Astrocyte (in vitro differentiated cells and primary cell): ENCODE measurements around the gene CIPC. TPM values are rescaled to one million over a fixed set of nuclear protein-coding genes. Genes with fewer than 3 reads are reported as not detected.

Source experiments
- DNase-seq: peaks from one replicate; pipeline ENCODE4 v3.0.0-alpha.2; 2010; ENCODE audit warnings: low read depth
- FAIRE-seq: peaks from 2 replicates; lab custom pipeline; 2011; peaks lifted over from hg19 to GRCh38; lab: Jason Lieb, UNC
- H2AFZ ChIP-seq: 2 replicates; pipeline ENCODE4 v1.6.0; 2012; ENCODE audit warnings: low read depth, low read length, inconsistent platforms
- H3K27ac ChIP-seq: 2 replicates; pipeline ENCODE4 v1.5.1; 2011; ENCODE audit warnings: low read depth, low read length, inconsistent platforms
- H3K27me3 ChIP-seq: 2 replicates; pipeline ENCODE4 v1.6.0; 2011; ENCODE audit warnings: low read length, inconsistent platforms; ENCODE audit not compliant: insufficient read depth
- H3K36me3 ChIP-seq: 2 replicates; pipeline ENCODE4 v1.5.1; 2011; ENCODE audit warnings: low read length, inconsistent platforms; ENCODE audit not compliant: insufficient read depth
- H3K4me1 ChIP-seq: 2 replicates; pipeline ENCODE4 v1.5.1; 2011; ENCODE audit warnings: low read length, inconsistent platforms; ENCODE audit not compliant: insufficient read depth
- H3K4me2 ChIP-seq: 2 replicates; pipeline ENCODE4 v1.6.0; 2012; ENCODE audit warnings: low read length, inconsistent platforms
- H3K4me3 ChIP-seq: 2 replicates; pipeline ENCODE4 v1.5.1; 2011; ENCODE audit warnings: low read depth, mild to moderate bottlenecking, low read length, inconsistent platforms; ENCODE audit not compliant: insufficient read depth
- H3K79me2 ChIP-seq: 2 replicates; pipeline ENCODE4 v1.6.0; 2012; ENCODE audit warnings: mild to moderate bottlenecking, low read length, inconsistent platforms; ENCODE audit not compliant: insufficient read depth
- H3K9ac ChIP-seq: 2 replicates; pipeline ENCODE4 v1.6.0; 2012; ENCODE audit warnings: mild to moderate bottlenecking, low read length, inconsistent platforms
- H3K9me3 ChIP-seq: 2 replicates; pipeline ENCODE4 v1.5.1; 2012; ENCODE audit warnings: low read depth, mild to moderate bottlenecking, low read length, inconsistent platforms; ENCODE audit not compliant: insufficient read depth
- H4K20me1 ChIP-seq: 2 replicates; pipeline ENCODE4 v1.6.0; 2012; ENCODE audit warnings: low read length, inconsistent platforms; ENCODE audit not compliant: insufficient read depth
- H3K27ac Mint-ChIP-seq: one replicate; pipeline ENCODE4 v1.8.0; 2021; ENCODE audit warnings: mild to moderate bottlenecking, mixed read lengths; ENCODE audit not compliant: unreplicated experiment
- H3K27me3 Mint-ChIP-seq: one replicate; pipeline ENCODE4 v1.8.0; 2021; ENCODE audit warnings: low read depth, mixed read lengths; ENCODE audit not compliant: unreplicated experiment
- H3K36me3 Mint-ChIP-seq: one replicate; pipeline ENCODE4 v1.8.0; 2021; ENCODE audit warnings: low read depth, mixed read lengths; ENCODE audit not compliant: unreplicated experiment
- H3K4me1 Mint-ChIP-seq: one replicate; pipeline ENCODE4 v1.8.0; 2021; ENCODE audit warnings: low read depth, mixed read lengths; ENCODE audit not compliant: unreplicated experiment
- H3K4me3 Mint-ChIP-seq: one replicate; pipeline ENCODE4 v1.8.0; 2021; ENCODE audit warnings: mild to moderate bottlenecking, moderate library complexity, mixed read lengths; ENCODE audit not compliant: unreplicated experiment
- H3K9me3 Mint-ChIP-seq: one replicate; pipeline ENCODE4 v1.8.0; 2021; ENCODE audit warnings: mild to moderate bottlenecking, mixed read lengths; ENCODE audit not compliant: unreplicated experiment
- EZH2 ChIP-seq: IDR thresholded peaks from 2 replicates; pipeline ENCODE4 v1.6.1; 2012; ENCODE audit warnings: mild to moderate bottlenecking, low read length, inconsistent platforms; ENCODE audit not compliant: insufficient read depth
- total RNA-seq: library from RNA; stranded (reverse); gene quantifications from 2 replicates; pipeline ENCODE4 v1.2.1, GENCODE V29; 2021
- TF ChIP-seq, protein P1 (sequence below): IDR thresholded peaks from 2 replicates; pipeline ENCODE4 v1.5.1; 2011; ENCODE audit warnings: low read depth, mild to moderate bottlenecking, inconsistent platforms, low read length, moderate library complexity; ENCODE audit not compliant: insufficient read depth

The CIPC gene
- total RNA-seq, 1 donor from 2014 or later = 20.2 TPM

DNA sequence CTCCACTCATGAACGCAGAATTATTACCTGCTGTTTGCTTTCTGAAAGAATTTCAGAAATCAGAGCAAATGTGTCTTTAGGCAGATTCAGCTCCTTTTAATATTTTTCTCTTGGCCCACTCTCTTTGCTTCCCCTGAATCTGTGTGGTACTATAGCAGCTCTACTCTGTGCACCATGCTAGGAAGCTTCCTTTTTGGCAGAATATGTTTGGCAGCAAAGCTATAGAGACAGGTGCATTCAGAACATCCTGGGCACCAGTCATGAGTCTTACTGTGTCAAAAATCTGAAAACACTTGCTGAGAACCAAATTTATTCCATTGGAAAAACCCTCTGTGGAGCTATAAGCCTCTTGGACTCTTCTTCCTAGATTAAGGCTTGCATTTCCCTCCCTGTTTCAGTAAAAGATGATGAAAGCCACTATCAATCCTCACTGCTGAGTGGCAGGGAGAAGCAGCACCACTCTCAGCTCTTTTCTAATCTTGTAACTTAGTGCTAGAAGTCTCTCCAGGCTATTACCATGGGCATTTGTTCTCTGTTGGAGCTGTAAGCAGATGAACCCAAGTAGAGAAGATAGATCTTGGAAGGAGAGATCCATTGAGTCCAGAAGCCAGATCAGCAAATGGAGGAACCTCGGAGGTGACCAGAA, 18.2 kb downstream of the CIPC start:
- Mint-ChIP-seq H3K4me3 (no peak overlapping the region), H3K27me3 (no peaks in the 10 kb centered on the region), H3K36me3 (peaks cover 13% of the 10 kb centered on the region), H3K27ac (no peak overlapping the region), H3K4me1 (peaks cover 6% of the 10 kb centered on the region), H3K9me3 (no peaks in the 10 kb centered on the region)
- Histone ChIP-seq H3K36me3 (peaks cover 4% of the 10 kb centered on the region), H3K9ac (no peak overlapping the region), H4K20me1 (no peaks in the 10 kb centered on the region), H3K9me3 (no peaks in the 10 kb centered on the region), H3K4me1 (no peaks in the 10 kb centered on the region), H3K79me2 (no peaks in the 10 kb centered on the region), H2AFZ (no peak overlapping the region), H3K4me2 (no peak overlapping the region), H3K27ac (no peak overlapping the region), H3K27me3 (no peaks in the 10 kb centered on the region), H3K4me3 (no peak overlapping the region)
- no peak for DNase-seq
- no peak for FAIRE-seq
- no peak for TF ChIP-seq EZH2
- TF ChIP-seq, protein P1, sequence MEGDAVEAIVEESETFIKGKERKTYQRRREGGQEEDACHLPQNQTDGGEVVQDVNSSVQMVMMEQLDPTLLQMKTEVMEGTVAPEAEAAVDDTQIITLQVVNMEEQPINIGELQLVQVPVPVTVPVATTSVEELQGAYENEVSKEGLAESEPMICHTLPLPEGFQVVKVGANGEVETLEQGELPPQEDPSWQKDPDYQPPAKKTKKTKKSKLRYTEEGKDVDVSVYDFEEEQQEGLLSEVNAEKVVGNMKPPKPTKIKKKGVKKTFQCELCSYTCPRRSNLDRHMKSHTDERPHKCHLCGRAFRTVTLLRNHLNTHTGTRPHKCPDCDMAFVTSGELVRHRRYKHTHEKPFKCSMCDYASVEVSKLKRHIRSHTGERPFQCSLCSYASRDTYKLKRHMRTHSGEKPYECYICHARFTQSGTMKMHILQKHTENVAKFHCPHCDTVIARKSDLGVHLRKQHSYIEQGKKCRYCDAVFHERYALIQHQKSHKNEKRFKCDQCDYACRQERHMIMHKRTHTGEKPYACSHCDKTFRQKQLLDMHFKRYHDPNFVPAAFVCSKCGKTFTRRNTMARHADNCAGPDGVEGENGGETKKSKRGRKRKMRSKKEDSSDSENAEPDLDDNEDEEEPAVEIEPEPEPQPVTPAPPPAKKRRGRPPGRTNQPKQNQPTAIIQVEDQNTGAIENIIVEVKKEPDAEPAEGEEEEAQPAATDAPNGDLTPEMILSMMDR = no peak

DNA sequence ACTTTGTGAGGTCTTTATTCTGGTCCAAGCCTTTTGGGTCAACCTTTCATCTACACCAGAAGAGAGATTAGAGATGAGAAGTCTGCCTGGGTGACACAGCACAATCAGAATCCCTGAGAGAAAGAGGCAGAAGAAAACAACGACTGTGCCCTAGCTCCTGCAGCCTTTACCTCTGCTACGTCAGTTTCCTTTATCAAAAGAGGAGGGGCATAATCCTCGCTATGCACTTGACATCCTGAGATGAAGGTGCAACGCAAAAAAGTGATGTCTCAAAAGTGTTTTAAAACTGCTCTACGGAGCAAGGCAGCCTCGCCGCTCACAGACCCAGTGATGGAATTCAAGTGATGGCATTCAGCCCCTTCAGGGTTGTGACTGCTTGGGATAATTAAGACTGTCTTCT, 21.8 kb downstream of the CIPC start:
- Histone ChIP-seq H3K79me2 (no peaks in the 10 kb centered on the region), H3K9ac (no peak overlapping the region), H2AFZ (no peak overlapping the region), H3K9me3 (no peaks in the 10 kb centered on the region), H3K27ac (no peak overlapping the region), H4K20me1 (no peaks in the 10 kb centered on the region), H3K4me1 (peaks cover 5% of the 10 kb centered on the region), H3K4me3 (no peak overlapping the region), H3K27me3 (peaks cover 7% of the 10 kb centered on the region), H3K4me2 (no peak overlapping the region), H3K36me3 (peaks cover under 1% of the 10 kb centered on the region)
- peaks cover 12% of the 10 kb centered on the region for H3K36me3 Mint-ChIP-seq
- TF ChIP-seq, protein P1 = no peak
- TF ChIP-seq EZH2 = no peak
- no peak for DNase-seq
- H3K4me3 Mint-ChIP-seq = no peak overlapping the region
- H3K27ac Mint-ChIP-seq = no peak overlapping the region
- no peak for FAIRE-seq
- H3K4me1 Mint-ChIP-seq = peaks cover 5% of the 10 kb centered on the region
- peaks cover 9% of the 10 kb centered on the region for H3K27me3 Mint-ChIP-seq
- no peaks in the 10 kb centered on the region for H3K9me3 Mint-ChIP-seq
